ENCODE results near the gene LSM4.
"Not testable (repeated sequence)": the region's sequence is repeated elsewhere in the genome, so short reads cannot be mapped to it uniquely, and the experiment has no call there.

LSM4 gene

DNA sequence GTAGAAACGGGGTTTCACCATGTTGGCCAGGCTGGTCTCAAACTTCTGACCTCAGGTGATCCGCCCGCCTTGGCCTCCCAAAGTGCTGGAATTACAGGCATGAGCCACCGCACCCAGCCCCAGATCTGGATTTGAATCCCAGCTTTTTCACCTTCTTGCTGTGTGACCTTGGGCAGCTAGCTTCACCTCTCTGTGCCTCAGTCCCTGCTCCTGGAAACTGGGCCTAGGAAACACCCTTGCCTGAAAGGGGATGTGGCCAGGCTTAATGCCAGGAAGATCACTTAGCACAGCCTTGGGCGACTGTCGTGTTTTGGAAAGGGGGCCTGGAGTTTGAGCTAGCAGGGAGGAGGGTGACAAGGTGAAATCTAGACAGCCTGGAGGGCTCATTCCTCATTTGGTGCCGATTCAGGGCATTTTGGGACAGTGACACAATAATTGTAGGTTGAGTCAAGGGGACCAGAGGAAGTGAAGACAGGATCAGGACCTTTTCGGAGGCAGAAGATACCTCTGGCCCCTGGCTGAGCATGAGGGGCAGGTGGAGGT is 19.3 kb upstream of the LSM4 start:
- no peak for FAIRE-seq
- DNase-seq (ENCODE audit: insufficient read length, low spot score) = no peak

DNA sequence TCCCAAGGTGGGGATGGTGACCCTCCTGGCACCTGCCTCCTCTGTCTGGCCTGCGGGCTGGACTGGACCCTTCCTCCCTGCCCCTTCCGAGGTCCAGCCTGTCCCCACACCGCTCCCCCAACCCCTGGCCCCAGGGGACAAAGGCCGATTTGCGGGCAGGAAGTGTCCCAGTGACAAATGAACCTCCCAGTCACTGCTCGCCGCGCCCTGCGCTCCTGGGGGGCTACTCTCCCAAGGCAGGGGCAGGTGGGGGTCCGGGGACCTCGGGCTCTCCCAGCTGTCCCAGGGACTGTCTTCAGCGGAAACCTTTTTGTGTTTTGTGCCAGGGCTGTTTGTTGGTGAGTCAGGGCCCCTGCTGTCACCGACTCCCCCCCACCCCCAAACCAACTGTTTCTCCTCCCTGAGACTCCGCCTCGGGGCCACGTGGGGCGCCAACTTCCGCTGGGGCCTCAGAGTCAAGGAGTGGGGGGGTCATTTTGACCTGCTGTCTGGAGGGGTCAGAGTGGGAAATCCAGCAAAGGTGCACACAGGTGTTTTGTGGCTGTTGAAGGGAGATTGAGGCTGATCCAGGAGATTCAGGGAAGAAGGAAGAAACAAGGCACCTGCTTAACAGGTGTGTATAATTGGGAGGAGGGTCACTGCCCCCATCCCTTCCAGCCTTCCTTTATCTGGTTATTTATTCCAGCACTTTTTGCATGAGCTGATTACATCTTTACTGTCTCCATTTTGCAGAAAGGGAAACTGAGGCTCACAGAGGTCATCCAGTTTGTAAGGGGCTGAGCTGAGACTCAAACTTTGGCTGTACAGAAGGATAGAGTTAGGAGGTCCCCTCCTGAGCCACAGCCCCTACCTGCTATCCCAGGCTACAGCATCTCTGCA is 18.4 kb upstream of the LSM4 start:
- DNase-seq (ENCODE audit: insufficient read length, low spot score) = peak; percentile 87
- FAIRE-seq = peak; percentile 62

DNA sequence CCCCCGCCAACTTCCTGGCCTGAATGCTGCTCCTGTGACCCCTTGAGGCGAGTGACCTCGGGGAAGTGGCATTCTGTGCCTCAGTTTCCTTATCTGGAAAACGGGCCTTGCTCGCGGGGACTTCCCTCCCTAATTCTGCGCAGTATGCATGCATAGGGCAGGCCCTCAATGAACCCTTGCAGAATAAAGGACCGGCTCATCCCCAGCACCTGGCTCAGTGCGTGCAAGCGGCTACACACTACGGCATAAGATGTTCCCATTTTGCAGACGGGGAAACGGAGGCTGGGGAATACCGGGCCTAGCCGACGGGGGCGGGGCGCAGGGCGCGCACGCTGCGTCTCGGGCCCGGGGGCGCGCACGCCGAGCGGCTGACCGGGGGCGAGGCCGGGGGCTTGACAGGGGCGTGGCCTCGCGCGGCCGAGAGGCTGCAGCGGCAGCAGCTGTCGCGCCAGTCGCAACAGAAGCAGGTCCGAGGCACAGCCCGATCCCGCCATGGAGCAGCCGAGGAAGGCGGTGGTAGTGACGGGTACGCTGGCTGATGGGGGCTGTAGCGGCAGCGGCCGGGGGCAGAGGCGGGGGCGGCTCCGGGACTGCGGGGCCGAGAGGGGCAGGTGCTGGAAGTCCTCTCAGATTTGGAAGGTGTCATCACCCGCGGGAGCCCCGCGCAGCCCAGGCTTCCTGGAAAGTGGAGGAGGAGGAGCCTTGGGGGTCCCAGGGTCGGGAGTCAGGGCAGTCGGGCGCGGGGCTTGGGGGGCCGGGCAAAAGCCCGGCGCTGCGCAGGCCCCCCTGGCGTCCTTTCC is 17.5 kb upstream of the LSM4 start, which contains the start of gene PGPEP1:
PGPEP1 (plus strand) TSS at position 409 of the 800 bp plus-strand sequence; CDS start at position 493, 84 bp downstream.
- FAIRE-seq (peak; percentile 68), DNase-seq (ENCODE audit: insufficient read length, low spot score) (peak; percentile 74)

DNA sequence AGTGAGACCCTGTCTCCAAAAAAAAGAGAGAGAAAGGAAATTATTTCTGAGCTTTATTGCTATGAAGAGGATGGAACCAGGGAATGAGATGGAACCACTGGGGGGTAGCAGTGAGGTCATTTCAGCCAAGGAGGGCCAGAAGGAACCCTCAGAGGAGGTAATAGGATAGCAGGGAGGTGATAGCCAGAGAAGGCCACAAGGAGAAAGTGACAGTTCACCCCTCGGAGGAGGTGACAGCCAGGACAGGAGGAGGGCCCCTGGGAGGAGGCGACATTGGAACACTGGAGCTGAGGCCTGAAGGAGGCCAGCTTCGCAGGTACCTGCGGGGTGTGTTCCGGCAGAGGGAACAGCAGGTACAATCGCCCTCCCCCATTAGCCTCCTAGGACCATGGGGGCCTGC is 16.8 kb upstream of the LSM4 start:
- FAIRE-seq = no peak
- no peak for DNase-seq (ENCODE audit: insufficient read length, low spot score)

DNA sequence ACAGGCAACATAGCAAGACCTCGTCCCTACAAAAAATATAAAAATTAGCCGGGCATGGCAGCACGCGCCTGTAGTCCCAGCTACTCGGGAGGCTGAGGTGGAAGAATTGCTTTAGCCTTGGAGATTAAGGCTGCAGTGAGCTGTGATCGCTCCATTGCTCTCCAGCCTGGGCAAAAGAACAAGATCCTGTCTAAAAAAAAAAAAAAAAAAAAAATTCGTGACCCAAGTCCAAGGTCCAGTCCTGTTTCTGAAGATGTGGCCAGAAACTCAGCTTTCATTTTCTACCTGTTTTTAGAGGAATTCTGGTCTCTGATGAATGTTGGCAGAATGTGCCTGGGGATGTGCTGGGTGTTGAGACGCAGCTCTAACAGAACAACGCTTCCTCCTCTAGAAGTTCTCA is 15.7 kb upstream of the LSM4 start:
- no peak for FAIRE-seq
- no peak for DNase-seq (ENCODE audit: insufficient read length, low spot score)

DNA sequence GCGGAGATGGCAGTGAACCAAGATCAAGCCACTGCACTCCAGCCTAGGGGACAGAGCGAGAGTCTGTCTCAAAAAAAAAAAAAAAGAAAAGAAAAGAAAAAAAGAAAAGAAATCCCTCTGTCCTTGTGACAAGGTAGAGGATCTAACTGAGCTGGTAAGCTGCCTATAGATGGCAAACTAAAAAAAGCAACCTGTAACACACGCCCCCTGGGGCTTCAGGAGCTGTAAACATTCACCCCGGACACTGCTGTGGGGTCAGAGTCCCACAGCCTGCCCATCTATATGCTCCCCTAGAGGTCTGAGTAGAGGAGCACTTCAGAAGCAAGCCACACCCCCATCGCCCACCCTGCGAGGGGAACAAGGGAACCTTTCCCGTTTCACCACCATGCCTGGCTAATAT is 13.2 kb upstream of the LSM4 start:
- no peak for DNase-seq (ENCODE audit: insufficient read length, low spot score)
- FAIRE-seq = no peak

DNA sequence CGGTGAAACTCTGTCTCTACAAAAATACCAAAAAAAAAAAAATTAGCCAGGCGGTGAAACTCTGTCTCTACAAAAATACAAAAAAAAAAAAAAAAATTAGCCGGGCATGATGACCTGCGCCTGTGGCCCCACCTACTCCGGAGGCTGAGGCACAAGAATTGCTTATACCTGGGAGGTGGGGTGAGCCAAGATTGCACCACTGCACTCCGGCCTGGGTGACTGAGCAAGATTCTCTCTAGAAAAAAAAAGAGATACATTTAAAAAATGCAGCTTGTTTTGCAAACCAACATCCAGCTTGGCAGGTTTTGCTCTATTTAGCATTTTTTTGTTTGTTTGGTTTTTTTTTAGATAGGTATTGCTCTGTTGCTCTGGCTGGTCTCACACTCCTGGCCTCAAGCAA is 10.8 kb upstream of the LSM4 start:
- FAIRE-seq (no peak), DNase-seq (ENCODE audit: insufficient read length, low spot score) (no peak)

DNA sequence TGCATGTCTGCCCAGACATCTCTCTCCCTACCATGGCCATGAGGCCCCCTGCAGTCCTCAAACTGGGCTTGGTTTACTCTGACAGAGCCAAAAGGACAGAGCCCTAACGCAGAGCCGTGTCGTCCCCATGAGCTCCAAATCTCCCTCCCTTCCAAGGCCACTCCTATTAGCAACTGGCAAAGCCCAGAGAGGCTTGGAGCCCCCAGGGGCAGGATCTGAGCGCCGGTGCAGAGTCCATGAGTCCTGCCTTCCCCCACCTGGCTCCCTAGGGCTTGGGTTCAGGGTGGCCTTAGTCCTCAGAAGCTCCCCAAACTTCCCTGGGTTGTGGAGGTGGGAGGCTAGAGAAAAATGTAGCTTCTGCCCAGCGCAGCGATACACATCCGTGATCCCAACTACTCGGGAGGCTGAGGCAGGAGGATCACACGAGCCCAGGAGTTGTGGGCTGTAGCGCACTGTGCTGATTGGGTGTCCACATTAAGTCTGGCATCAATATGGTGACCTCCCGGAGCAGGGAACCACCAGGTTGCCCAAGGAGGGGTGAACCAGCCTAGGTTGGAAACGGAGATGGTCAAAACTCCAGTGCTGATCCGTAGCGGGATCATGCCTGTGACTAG is 10.1 kb upstream of the LSM4 start:
- DNase-seq (ENCODE audit: insufficient read length, low spot score) (no peak), FAIRE-seq (no peak)

DNA sequence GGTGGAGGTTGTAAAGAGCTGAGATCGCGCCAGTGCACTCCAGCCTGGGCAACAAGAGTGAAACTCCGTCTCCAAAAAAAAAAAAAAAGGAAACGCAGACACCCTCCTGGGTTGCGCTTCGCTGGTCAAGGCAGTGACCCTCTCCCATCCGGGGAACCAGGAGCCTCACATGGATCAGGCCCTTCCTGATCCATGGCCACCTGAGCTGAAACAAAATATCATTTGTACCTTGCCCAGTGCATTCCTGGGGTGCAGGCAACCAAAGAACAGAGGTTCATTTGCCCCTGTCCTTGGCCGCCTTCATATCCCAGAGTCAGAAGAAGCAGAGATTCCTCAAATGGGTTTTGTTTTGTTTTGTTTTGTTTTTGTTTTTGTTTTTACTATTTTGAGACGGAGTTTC is 8.0 kb upstream of the LSM4 start:
- no peak for FAIRE-seq

DNA sequence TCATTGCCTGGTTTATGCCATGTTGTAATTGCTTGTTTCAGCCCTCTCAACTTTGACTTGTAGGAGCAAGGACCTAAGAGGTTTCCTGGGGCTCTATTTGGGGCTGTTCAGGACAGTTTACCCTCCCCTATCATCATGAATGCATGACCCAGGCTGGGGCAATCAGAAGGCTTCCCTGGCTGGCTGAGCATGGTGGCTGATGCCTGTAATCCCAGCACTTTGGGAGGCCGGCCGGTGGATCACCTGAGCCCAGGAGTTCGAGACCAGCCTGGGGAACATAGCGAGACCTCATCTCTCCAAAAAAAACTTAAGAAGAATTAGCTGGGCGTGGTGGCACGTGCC is 6.1 kb upstream of the LSM4 start:
- FAIRE-seq = no peak
- DNase-seq (ENCODE audit: insufficient read length, low spot score) = no peak

More for the DNA sequence above, 8.0 kb upstream of the LSM4 start:
- no peak for DNase-seq (ENCODE audit: insufficient read length, low spot score)

DNA sequence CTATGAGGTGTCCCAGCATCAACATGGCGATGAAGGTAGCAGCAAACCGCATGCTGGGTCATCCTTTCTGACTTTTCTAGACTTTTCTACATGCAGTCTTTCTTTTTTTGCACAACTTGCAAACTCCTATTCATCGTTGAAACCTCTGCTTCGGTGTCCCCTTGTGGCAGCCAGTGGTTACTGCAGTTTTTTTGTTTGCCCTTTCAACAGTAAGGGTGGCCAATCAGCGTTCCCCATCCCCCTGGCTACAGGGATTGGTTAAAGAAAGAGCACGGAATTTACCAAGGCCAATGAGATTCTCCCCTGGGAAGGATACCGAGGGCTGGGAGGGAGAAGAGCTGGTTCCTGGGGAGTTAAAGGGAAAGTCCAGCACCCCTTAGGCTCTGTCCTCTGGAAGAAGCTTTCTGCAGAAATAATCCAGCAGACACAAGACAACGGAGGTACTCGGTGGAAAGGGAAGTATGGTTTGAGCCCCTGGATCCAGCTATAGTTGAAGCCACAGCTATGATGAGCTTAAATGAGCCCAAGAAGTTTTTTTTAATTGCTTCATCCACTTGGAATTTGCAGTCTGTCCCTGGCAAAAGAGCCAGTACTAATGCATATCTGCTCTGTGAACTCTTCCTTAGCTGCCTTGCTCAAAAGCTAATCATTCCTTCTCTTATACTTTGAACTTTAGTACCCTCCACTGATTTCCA is 5.6 kb upstream of the LSM4 start:
- DNase-seq (ENCODE audit: insufficient read length, low spot score) (peak; percentile 98), FAIRE-seq (peak; percentile 99)

DNA sequence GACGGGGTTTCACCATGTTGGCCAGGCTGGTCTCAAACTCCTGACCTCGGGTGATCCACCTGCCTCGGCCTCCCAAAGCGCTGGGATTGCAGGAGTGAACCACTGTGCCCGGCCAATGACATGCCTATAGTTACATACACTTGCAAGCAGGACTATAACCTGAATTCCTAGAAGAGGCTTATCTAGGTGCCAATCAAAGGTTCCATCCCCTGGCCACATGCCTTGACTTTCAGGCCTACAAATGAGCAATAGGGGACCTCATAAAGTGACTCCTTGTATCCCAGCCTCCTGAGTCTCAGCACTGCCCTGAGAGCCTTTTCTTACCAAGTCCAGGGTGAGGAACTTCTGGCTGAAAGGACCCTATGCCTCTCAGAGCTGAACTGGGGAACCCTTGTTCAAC is 3.9 kb upstream of the LSM4 start:
- DNase-seq (ENCODE audit: insufficient read length, low spot score) (no peak), FAIRE-seq (no peak)

DNA sequence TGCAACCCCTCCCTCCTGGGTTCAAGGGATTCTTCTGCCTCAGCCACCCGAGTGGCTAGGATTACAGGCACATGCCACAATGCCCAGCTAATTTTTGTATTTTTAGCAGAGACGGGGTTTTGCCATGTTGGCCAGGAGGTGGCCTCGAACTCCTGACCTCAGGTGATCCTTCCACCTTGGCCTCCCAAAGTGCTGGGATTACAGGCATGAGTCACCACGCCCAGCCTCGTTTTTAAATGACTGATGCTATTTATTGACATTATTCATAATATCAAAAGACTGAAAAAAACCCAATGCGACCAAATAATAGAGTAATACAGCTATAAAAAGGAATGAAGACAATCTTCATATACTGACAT is 1.5 kb upstream of the LSM4 start:
- FAIRE-seq; DNase-seq (ENCODE audit: insufficient read length, low spot score): not testable (repeated sequence)

DNA sequence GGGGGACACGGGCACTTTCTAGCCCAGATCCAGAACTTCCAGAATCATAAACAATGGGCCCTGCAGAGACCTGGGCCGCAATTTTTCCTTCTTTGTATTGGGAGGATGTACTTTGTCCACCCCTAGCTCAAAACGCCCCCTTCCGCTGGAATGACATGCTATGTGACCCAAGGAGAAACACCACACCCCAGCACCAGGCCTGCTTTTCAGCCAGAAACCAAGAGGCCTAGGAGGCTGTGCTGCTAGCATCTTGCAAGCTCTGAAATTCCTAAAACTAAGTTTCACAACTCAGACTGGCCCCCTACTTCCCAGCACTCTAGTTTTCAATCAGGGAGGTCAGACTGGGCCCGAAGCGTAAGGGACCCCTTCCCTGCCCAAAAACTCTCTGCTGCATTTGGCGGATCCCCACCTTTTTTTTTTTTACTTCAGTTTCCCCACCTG is 538 bp downstream of the LSM4 start:
- DNase-seq (ENCODE audit: insufficient read length, low spot score) (no peak), FAIRE-seq (peak; percentile 96)

DNA sequence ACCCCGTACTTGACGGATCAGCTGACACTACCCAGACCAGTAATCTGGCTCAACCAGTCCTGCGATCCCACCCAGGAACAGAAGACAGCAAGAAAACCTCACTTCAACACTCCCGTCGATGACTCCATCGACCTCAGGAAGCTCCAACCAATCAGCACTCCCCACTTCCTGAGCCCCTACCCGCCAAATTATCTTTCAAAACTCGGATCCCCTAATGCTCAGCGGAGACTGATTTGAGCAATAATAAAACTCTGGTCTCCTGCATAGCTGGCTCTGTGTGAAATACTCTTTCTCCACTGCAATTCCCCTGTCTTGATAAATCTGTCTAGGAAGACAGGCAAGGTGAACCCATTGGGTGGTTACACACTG is 1.2 kb downstream of the LSM4 start:
- DNase-seq (ENCODE audit: insufficient read length, low spot score) = no peak
- FAIRE-seq = no peak

DNA sequence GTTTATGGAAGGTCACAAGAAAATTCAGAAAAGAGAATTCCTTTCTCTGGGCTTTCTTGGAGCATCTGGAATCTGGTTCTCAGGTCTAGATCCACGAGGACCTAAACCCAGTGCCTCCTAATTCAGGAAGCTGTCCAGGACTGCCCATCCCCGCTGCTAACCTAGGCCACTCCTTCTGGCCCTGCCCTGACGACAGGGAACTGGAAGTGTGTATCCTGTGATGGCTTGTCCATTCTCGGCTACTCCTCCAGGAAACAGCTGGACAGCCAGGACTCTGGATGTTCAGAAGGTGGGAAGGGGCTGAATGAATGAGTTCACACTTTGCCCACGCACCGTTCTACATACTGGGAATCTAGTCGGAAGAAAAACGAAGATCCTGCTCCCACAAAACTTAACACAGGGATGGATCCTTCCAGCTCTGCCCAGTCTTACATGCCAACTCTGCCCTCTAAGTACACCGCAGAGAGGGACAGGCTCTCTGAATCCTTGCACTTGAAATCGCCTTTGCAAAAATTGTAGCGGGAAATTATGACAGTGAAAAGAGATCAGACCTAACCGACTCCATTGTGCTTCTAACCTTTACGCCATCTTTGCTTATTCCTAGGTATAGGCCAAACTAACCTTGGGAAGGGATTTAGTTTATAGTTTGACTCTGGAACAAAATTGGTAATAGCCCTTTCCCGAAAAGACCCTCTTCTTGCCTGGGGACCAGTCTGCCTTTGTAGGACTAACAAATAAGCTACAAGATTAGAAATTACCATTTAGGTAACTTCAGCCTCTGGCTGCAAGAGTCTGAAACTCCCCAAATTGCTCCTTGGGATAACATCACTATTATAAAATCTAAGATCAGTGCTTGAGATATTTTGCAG is 1.8 kb downstream of the LSM4 start:
- FAIRE-seq = no peak
- DNase-seq (ENCODE audit: insufficient read length, low spot score) = no peak

DNA sequence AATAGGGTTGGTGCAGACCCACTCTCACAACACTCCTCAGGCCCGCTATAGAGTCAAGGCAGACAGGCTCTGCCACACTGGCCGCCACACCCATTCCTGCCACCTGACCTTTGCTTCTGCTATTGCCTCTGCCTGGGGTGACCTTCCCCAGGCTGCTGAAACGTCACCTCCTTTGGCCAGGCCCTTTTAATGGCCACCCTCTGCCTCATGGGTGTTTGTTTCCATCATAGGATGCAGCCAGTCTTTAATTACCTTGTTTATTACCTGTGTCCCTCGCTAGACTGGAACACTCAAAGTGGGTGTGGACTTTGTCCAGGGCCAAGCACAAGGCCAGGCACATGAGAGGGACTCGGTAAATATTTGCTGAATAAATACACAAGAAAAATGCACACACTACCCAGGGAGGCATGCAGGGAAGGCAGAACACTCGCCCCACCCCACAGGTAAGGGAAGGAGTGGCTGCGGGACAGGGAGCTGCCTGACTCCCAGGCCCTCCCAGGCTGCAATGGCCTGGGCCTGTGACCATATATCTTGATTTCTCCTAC is 3.2 kb downstream of the LSM4 start:
- FAIRE-seq (no peak), DNase-seq (ENCODE audit: insufficient read length, low spot score) (no peak)

DNA sequence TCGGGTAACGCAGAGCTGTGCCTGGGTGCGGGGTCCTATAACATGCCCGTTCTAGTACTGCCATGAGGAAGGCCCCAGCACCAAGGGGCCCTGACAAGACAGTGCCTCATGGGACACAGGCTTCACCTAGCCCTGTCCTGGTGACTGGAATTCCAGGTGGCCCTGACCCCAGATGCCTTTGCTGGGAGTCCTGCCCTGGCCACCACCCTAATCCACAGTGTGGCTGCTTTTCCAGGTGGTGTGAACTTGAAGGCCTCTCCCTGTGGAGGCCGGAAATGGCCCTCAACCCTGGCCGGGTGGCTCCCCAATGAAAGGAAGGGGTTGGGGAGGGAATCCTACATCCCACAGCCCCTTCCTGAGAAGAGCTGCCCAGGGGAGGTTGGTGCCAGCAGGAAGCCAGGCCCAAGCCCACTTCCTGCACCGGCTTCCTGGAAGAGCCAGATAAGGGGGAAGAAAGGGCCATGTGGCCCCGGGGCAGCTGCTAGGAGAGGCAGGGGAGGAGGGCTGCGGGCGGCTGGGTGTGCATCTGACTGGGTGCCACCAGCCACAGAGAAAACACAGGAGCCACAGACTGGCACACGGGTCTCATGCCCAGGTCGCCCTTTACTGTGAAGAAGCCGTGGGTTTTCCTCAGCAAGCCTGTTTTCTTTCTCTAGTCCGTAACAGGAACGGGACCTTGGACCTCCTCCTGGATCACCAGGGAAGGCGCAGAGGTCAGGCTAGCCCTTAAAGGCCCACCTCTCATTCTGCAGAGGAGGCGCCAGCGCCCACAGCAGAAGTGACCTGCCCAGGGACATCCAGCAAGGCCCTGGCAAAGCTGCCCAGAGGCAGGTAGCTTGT is 4.7 kb downstream of the LSM4 start:
- no peak for DNase-seq (ENCODE audit: insufficient read length, low spot score)
- FAIRE-seq = no peak

DNA sequence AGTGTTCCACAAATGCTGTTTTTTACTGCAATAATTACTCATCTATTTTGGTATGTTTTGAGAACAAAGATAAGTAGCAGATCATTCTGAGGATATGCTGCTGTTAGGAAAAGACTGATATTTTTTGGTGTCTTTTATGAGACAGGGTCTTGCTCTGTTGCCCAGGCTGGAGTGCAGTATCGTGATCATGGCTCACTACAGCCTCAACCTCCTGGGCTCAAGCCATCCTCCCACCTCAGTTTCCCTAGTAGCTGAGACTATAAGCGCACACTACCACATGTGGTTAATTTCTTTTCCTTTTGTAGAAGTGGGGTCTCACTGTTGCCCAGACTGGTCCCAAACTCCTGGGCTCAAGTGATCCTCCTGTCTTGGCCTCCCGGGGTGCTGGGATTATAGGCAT is 9.5 kb downstream of the LSM4 start:
- no peak for FAIRE-seq

More for the DNA sequence above, 9.5 kb downstream of the LSM4 start:
- DNase-seq (ENCODE audit: insufficient read length, low spot score) = no peak

Measured in GM19239 (cell line).